ENCODE data around the gene CCDC87.
"Not testable (repeated sequence)": the region's sequence is repeated elsewhere in the genome, so short reads cannot be mapped to it uniquely, and the experiment has no call there.

Gene CCDC87

DNA sequence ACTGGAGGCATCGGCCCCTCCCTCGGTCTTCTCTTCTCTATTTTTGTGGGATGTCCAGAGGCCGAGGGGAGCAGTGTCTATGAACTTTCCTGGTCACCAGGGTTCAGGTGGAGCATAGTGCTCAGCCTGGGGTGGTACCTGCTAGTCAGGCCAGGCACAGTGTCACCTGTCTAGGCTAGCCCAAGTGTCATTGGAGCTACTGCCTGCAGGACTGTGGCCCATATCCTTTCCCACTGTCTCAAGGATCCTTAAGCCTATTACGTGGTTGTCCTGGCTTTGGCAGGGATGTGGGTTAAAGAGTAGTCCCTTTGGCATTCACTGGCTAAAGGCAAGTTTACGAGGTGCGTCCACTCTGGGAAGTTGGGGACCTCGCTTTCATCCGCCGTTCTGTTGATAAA, 32.9 kb upstream of the CCDC87 start:
- H3K4me1 Mint-ChIP-seq (ENCODE audit: low read depth) = peaks cover 69% of the 10 kb centered on the region
- H3K36me3 Mint-ChIP-seq (ENCODE audit: low read depth) = peaks cover 83% of the 10 kb centered on the region
- no peaks in the 10 kb centered on the region for H3K9me3 Mint-ChIP-seq
- H3K27ac Mint-ChIP-seq = no peak overlapping the region
- no peaks in the 10 kb centered on the region for H3K27me3 Mint-ChIP-seq
- H3K4me3 Mint-ChIP-seq = no peak overlapping the region

DNA sequence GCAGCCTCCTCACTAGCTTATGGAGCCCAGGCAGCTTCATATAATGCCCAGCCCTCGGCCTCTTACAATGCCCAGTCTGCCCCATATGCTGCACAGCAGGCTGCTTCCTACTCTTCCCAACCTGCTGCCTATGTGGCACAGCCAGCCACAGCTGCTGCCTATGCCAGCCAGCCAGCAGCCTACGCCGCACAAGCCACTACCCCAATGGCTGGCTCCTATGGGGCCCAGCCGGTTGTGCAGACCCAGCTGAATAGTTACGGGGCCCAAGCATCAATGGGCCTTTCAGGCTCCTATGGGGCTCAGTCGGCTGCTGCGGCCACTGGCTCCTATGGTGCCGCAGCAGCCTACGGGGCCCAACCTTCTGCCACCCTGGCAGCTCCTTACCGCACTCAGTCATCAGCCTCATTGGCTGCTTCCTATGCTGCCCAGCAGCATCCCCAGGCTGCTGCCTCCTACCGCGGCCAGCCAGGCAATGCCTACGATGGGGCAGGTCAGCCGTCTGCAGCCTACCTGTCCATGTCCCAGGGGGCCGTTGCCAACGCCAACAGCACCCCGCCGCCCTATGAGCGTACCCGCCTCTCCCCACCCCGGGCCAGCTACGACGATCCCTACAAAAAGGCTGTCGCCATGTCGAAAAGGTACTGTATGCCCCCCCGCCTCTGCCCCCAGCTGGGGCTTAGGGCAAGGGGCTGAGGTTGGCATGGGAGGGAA, 32.3 kb upstream of the CCDC87 start:
- Mint-ChIP-seq H3K4me3 (no peak overlapping the region), H3K9me3 (no peaks in the 10 kb centered on the region), H3K36me3 (ENCODE audit: low read depth) (peaks cover 86% of the 10 kb centered on the region), H3K4me1 (ENCODE audit: low read depth) (peaks cover 73% of the 10 kb centered on the region), H3K27ac (no peak overlapping the region), H3K27me3 (no peaks in the 10 kb centered on the region)

DNA sequence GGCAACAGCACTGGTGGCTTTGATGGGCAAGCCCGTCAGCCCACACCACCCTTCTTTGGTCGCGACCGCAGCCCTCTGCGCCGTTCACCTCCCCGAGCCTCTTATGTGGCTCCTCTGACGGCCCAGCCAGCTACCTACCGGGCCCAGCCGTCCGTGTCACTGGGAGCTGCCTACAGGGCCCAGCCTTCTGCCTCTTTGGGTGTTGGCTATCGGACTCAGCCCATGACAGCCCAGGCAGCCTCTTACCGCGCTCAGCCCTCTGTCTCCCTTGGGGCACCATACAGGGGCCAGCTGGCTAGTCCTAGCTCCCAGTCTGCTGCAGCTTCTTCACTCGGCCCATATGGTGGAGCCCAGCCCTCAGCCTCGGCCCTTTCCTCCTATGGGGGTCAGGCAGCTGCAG, 31.6 kb upstream of the CCDC87 start:
- Mint-ChIP-seq H3K27me3 (no peaks in the 10 kb centered on the region), H3K9me3 (no peaks in the 10 kb centered on the region), H3K4me3 (no peak overlapping the region), H3K36me3 (ENCODE audit: low read depth) (peaks cover 84% of the 10 kb centered on the region), H3K4me1 (ENCODE audit: low read depth) (peaks cover 72% of the 10 kb centered on the region), H3K27ac (no peak overlapping the region)

DNA sequence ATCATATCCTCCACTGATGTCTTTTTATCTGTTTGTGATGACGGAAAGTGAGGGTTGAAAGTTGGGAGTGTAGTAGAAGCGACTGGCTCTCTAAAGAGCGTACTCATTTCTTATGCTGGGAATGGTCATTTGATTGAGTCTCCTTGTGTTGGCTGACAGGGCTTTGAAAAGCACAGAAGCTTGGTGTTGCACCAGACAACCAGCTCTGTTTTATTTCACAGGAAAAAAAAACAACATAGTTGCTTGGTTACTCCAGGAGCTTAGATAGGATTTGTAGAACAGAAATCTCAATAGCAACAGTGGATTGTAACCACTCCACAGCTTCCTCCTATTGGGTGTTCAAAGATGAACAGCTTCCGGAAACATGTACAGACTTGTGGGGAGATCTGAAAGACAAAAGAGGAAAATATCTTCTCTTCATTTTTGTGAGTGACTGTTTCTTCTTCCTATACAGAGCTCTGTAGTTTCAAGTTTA, 26.3 kb upstream of the CCDC87 start:
- H3K27me3 Mint-ChIP-seq = no peaks in the 10 kb centered on the region
- H3K4me3 Mint-ChIP-seq = peak overlapping the region; percentile 96
- peak overlapping the region; percentile 98 for H3K27ac Mint-ChIP-seq
- peaks cover 72% of the 10 kb centered on the region for H3K4me1 Mint-ChIP-seq (ENCODE audit: low read depth)
- H3K36me3 Mint-ChIP-seq (ENCODE audit: low read depth) = peaks cover 74% of the 10 kb centered on the region
- H3K9me3 Mint-ChIP-seq = no peaks in the 10 kb centered on the region

DNA sequence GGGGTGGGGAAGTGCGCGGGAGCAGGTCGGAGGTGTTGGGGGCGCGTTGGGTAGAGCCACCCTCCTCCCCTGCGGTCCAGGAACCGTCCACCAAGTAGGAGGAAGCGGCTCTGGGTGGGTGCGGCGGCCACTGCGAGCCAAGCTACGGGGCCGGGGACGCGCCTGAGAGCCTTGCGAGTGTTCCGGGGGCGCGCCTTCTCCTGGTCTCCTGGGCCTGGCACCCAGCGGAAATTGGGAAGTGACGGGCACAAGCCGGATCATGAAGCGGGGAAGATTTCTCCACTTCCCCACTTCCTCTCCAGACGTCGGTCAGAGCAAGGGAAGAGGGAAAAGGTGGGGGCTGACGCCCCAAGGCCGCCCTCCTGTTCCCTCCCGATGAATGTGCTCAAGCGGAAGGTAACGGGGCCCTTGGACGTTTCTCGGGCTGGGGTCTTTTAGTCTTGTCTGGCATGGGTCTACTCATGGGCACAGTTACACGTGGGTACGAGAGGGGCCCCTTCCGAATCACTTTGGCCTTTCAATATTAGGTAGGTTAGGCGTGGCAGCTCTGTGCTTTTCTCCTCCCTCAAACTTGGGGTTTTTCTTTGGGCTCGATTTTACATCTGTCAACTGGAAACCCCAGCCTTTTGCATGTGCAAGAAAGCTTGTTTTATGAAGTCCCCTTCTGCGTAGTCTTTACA, 24.4 kb upstream of the CCDC87 start:
- Mint-ChIP-seq H3K27ac (peak overlapping the region; percentile 98), H3K4me3 (peak overlapping the region; percentile 96), H3K4me1 (ENCODE audit: low read depth) (peaks cover 54% of the 10 kb centered on the region), H3K9me3 (no peaks in the 10 kb centered on the region), H3K36me3 (ENCODE audit: low read depth) (peaks cover 55% of the 10 kb centered on the region), H3K27me3 (no peaks in the 10 kb centered on the region)

DNA sequence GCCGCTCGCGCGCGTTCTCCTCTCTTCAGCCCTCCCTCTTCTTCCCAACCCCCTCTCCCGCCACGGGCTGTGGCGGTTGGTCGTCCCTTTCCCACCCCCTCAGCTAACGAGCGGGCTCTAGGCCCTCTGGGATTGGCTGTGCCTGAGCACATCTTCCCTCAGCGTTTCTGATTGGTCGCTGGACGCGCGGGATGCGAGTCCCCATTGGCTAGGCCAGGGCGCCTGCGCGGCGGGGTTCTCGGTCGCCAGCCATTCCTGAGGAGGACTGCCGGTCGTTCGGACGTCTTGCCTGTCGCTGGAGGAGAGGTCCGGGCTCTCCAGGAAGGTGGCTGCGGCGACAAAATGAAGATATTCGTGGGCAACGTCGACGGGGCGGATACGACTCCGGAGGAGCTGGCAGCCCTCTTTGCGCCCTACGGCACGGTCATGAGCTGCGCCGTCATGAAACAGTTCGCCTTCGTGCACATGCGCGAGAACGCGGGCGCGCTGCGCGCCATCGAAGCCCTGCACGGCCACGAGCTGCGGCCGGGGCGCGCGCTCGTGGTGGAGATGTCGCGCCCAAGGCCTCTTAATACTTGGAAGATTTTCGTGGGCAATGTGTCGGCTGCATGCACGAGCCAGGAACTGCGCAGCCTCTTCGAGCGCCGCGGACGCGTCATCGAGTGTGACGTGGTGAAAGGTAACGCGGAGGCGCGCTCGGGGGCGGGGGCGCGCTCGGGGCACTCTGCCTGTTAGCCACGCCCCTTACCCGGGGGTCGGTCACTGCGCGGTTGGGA, 23.7 kb upstream of the CCDC87 start, which contains the start of gene RBM14:
Gene RBM14 (plus strand): TSS at position 252 of the 776 bp plus-strand sequence. CDS start 91 bp downstream, at position 343.
- peak within 1 kb of the TSS; percentile 98 for H3K27ac Mint-ChIP-seq
- H3K36me3 Mint-ChIP-seq (ENCODE audit: low read depth) = peaks cover 48% of the 10 kb centered on the region

DNA sequence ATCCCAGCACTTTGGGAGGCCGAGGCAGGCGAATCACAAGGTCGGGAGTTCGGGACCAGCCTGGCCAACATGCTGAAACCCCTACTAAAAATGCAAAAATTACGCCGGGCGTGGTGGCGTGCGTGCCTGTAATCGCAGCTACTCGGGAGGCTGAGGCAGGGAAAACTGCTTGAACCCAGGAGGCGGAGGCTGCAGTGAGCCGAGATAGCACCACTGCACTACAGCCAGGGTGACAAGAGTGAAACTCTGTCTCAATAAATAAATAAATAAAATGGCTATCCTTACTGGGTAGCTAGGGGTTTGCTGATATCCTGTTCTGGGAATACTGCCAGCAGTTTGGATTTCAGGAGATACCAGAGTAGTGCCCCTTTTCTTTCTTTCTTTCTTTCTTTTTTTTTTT, 21.2 kb upstream of the CCDC87 start:
- H3K36me3 Mint-ChIP-seq (ENCODE audit: low read depth) = peaks cover 26% of the 10 kb centered on the region
- H3K4me3 Mint-ChIP-seq = no peak overlapping the region
- H3K4me1 Mint-ChIP-seq (ENCODE audit: low read depth) = peaks cover 42% of the 10 kb centered on the region
- no peak overlapping the region for H3K27ac Mint-ChIP-seq
- no peaks in the 10 kb centered on the region for H3K9me3 Mint-ChIP-seq
- H3K27me3 Mint-ChIP-seq = no peaks in the 10 kb centered on the region

More for the DNA sequence above, 23.7 kb upstream of the CCDC87 start, which contains the start of gene RBM14:
- Mint-ChIP-seq H3K4me3 (peak within 1 kb of the TSS; percentile 96), H3K9me3 (no peaks in the 10 kb centered on the region), H3K27me3 (no peaks in the 10 kb centered on the region), H3K4me1 (ENCODE audit: low read depth) (peaks cover 47% of the 10 kb centered on the region)

DNA sequence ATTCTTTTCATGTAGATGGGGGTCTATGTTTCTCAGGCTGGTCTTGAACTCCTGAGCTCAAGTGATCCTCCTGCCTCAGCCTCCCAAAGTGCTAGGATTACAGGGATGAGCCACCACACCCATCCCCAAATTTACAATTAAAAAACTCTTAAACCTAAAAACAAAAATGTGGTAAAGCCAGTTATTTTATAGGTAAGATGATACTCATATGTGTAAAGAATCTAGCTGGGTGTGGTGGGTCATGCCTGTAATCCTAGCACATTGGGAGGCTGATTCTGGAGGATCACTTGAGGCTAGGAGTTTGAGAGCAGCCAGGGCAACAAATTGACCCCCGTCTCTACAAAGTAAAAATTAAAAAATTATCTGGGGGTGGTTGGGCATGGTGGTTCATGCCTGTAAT, 19.6 kb upstream of the CCDC87 start:
- no peak overlapping the region for H3K27ac Mint-ChIP-seq
- H3K36me3 Mint-ChIP-seq (ENCODE audit: low read depth) = peaks cover 10% of the 10 kb centered on the region
- H3K4me3 Mint-ChIP-seq = no peak overlapping the region
- H3K27me3 Mint-ChIP-seq = no peaks in the 10 kb centered on the region
- H3K9me3 Mint-ChIP-seq = no peaks in the 10 kb centered on the region
- H3K4me1 Mint-ChIP-seq (ENCODE audit: low read depth) = peaks cover 29% of the 10 kb centered on the region

DNA sequence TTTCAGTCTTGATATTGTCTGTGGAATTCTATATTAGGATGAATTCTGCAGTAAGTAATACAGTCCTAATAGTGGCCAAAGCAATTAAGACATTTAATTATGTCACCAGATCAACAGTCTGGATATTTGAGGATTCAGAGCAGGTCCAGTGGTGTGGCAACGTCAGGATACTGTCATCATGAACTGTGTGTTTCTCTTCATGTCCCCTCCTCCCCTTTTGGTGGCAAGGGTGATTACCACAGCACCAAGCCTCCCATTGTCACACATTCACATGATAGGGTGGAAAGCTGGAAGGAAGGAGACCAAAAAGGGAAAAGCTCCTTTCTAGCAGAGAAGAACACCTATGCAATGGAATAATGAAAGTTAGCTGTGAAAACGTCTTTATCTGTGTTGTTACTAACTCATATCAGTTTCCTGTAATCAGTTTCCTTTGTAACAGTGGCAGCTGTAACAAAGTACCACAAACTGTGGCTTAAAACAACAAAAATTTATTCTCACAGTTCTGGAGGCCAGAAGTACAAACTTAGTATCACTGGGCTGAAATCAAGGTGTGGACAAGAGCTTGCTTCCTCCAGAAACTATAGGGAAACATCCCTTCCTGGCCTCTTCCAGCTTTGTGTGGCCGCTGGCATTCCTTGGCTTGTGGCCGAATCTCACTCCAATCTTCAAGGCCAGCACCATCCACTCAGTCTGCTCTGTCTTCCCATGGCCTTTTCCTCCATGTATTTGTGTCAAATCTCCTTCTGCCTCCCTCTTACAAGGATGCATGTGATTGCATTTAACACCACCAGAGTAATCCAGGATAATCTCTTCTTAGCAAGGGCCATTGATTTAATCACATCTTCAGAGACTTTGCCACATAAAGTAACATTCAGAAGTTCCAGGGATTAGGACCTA, 17.1 kb upstream of the CCDC87 start:
- Mint-ChIP-seq H3K4me3 (no peak overlapping the region), H3K36me3 (ENCODE audit: low read depth) (peaks cover 6% of the 10 kb centered on the region), H3K27ac (peak overlapping the region; percentile 11)

DNA sequence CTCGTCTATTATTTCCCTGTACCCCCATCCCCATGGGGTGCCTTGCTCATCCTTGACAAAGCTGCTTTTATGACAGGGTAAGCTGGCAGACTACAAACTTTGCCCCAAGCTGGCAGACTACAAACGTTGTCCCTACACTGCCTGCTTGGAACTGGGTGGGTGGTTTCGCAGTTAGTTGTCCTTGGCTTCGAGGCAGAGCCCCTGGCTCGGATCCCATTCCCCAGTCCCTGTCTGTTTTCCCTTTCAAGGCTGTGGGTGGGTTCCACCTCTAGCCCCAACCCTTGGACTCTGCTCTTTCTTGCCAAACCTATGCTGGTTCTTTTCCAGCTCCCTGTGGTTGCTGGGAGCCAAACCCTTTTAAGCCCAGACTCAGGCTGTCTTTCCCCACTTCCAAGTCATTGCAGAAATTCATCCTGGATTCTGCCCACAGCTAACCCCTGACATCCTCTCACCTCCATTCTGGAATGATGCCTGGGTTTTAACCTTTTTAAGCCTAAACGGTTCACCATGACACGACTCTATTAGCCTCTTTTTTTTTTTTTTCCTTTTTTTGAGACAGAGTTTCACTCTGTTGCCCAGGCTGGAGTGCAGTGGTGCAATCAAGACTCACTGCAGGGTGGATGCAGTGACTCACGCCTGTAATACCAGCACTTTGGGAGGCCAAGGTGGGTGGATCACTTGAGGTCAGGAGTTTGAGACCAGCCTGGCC, 14.4 kb upstream of the CCDC87 start:
- H3K27ac Mint-ChIP-seq = no peak overlapping the region
- no peaks in the 10 kb centered on the region for H3K27me3 Mint-ChIP-seq
- H3K4me1 Mint-ChIP-seq (ENCODE audit: low read depth) = peaks cover 19% of the 10 kb centered on the region
- peaks cover 17% of the 10 kb centered on the region for H3K36me3 Mint-ChIP-seq (ENCODE audit: low read depth)
- H3K9me3 Mint-ChIP-seq = no peaks in the 10 kb centered on the region
- H3K4me3 Mint-ChIP-seq = no peak overlapping the region

More for the DNA sequence above, 17.1 kb upstream of the CCDC87 start:
- H3K27me3 Mint-ChIP-seq = no peaks in the 10 kb centered on the region
- no peaks in the 10 kb centered on the region for H3K9me3 Mint-ChIP-seq
- H3K4me1 Mint-ChIP-seq (ENCODE audit: low read depth) = peaks cover 22% of the 10 kb centered on the region

DNA sequence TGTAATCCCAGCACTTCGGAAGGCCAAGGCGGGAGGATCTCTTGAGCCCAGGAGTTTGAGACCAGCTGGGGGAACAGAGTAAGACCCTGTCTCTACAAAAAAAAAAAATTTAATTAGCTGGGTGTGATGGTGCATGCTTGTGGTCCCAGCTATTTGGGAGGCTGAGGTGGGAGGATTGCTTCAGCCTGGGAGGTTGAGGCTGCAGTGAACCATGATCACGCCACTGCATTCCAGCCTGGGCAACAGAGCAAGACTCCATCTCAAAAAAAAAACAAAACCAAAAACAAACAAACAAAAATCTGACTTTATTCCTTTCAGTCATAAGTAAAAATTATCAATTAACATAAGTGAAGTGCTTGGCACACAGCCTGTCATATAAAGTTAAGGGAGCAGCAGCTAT, 13.7 kb upstream of the CCDC87 start:
- Mint-ChIP-seq H3K36me3 (ENCODE audit: low read depth) (peaks cover 20% of the 10 kb centered on the region), H3K4me1 (ENCODE audit: low read depth) (peaks cover 19% of the 10 kb centered on the region)
- not testable (repeated sequence) for H3K4me3 Mint-ChIP-seq, H3K27ac Mint-ChIP-seq, H3K27me3 Mint-ChIP-seq, H3K9me3 Mint-ChIP-seq

DNA sequence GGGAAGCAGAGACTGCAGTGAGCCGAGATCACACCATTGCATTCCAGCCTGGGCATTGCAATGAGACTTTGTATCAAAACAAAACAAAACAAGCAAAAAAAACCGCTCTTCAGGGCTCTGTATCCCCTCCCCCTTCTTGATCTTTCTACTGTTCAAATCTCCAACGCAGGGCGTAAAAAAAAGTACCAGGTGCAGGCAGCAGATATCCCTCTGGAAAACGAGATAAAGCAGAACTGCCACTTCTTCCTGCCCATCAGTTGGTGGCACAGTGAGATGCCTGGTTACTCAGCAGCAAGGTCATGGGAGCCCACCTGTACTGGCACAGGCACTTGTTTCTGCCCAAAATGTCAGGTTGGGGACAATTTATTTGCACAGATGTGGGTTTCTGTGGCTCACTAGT, 11.3 kb upstream of the CCDC87 start:
- H3K27me3 Mint-ChIP-seq = no peaks in the 10 kb centered on the region
- peaks cover 9% of the 10 kb centered on the region for H3K4me1 Mint-ChIP-seq (ENCODE audit: low read depth)
- no peaks in the 10 kb centered on the region for H3K9me3 Mint-ChIP-seq
- peaks cover 20% of the 10 kb centered on the region for H3K36me3 Mint-ChIP-seq (ENCODE audit: low read depth)
- no peak overlapping the region for H3K27ac Mint-ChIP-seq
- H3K4me3 Mint-ChIP-seq = no peak overlapping the region

DNA sequence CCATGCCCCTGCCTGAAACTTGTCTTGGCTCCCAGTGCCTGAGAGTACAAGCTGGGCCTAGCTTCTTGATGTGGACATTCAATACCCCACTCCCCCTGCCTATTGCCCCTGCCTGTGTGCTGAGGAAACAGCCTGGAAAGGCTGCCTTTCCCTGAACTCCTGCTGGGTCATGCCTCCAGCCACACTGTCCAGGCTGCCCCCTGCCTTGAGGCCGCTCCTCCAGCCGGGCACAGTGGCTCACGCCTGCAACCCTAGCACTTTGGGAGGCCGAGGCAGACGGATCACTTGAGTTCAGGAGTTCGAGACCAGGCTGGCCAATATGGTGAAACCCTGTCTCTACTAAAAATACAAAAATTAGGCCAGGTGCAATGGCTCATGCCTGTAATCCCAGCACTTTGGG, 10.2 kb upstream of the CCDC87 start:
- Mint-ChIP-seq H3K9me3 (no peaks in the 10 kb centered on the region), H3K4me1 (ENCODE audit: low read depth) (peaks cover 9% of the 10 kb centered on the region), H3K27ac (no peak overlapping the region), H3K27me3 (no peaks in the 10 kb centered on the region), H3K36me3 (ENCODE audit: low read depth) (peaks cover 20% of the 10 kb centered on the region), H3K4me3 (no peak overlapping the region)
